Neural cell (in vitro differentiated cells): ENCODE data around the gene DNM1. TPM values are rescaled to one million over a fixed set of nuclear protein-coding genes. Genes with fewer than 3 reads are reported as not detected.

Experiments
- H2AFZ ChIP-seq: fragments of 200-600, 300-800 bp; sonication (generic), shearing (Covaris generic); 2 replicates; pipeline ENCODE4 v1.6.0; 2014; ENCODE audit warnings: low read depth, mild to moderate bottlenecking, antibody characterized with exemption, low read length, moderate library complexity
- H3F3A ChIP-seq: fragments of 200-600 bp; shearing (Covaris generic); 2 replicates; pipeline ENCODE4 v1.6.1; 2016; ENCODE audit warnings: mild to moderate bottlenecking, moderate library complexity, mixed read lengths, antibody characterized with exemption, low read length; ENCODE audit not compliant: insufficient read depth, poor library complexity, severe bottlenecking
- H3K27ac ChIP-seq: fragments of 200-600, 300-800 bp; sonication (generic), shearing (Covaris generic); 2 replicates; pipeline ENCODE4 v1.5.1; 2014; ENCODE audit warnings: mild to moderate bottlenecking, low read length, moderate library complexity
- H3K27me3 ChIP-seq: fragments of 300-800, 200-600 bp; sonication (generic), shearing (Covaris generic); 2 replicates; pipeline ENCODE4 v1.6.0; 2014; ENCODE audit warnings: mild to moderate bottlenecking, low read depth, low read length, moderate library complexity; ENCODE audit not compliant: insufficient read depth
- H3K36me3 ChIP-seq: fragments of 300-800, 200-600 bp; sonication (generic), shearing (Covaris generic); 2 replicates; pipeline ENCODE4 v1.5.1; 2014; ENCODE audit warnings: mild to moderate bottlenecking, antibody characterized with exemption, low read length, moderate library complexity; ENCODE audit not compliant: insufficient read depth
- H3K4me2 ChIP-seq: fragments of 300-800, 200-600 bp; sonication (generic), shearing (Covaris generic); 2 replicates; pipeline ENCODE4 v1.6.0; 2014; ENCODE audit warnings: mild to moderate bottlenecking, low read length
- H3K4me3 ChIP-seq: fragments of 300-800, 200-600 bp; sonication (generic), shearing (Covaris generic); 2 replicates; pipeline ENCODE4 v1.5.1; 2014; ENCODE audit warnings: mild to moderate bottlenecking, low read length, moderate library complexity
- H3K79me2 ChIP-seq: fragments of 200-600 bp; shearing (Covaris generic); replicated peaks from 2 replicates; pipeline ENCODE4 v1.6.0; 2014; ENCODE audit warnings: mild to moderate bottlenecking, low read length, moderate library complexity; ENCODE audit not compliant: insufficient read depth
- H3K9ac ChIP-seq: fragments of 300-800, 200-600 bp; sonication (generic), shearing (Covaris generic); 2 replicates; pipeline ENCODE4 v1.6.1; 2016; ENCODE audit warnings: mild to moderate bottlenecking, low read length, mixed read lengths
- H3K9me2 ChIP-seq: fragments of 200-600 bp; shearing (Covaris generic); 2 replicates; pipeline ENCODE4 v1.6.1; 2016; ENCODE audit warnings: mild to moderate bottlenecking, low read length, mixed read lengths; ENCODE audit not compliant: insufficient read depth
- H3K9me3 ChIP-seq: fragments of 200-600, 300-800 bp; sonication (generic), shearing (Covaris generic); 2 replicates; pipeline ENCODE4 v1.6.1; 2016; ENCODE audit warnings: mild to moderate bottlenecking, mixed run types, low read length, moderate library complexity, mixed read lengths
- H4K20me1 ChIP-seq: fragments of 200-600 bp; shearing (Covaris generic); 2 replicates; pipeline ENCODE4 v1.6.1; 2016; ENCODE audit warnings: mild to moderate bottlenecking, mixed run types; ENCODE audit not compliant: insufficient read depth
- EP300 ChIP-seq: fragments of 450-650 bp; conservative IDR thresholded peaks from 2 replicates; pipeline ENCODE4 v1.6.1; 2014; ENCODE audit warnings: antibody characterized with exemption, mild to moderate bottlenecking, moderate library complexity; ENCODE audit not compliant: poor library complexity, severe bottlenecking
- EZH2 ChIP-seq: fragments of 200-600, 300-800 bp; shearing (Covaris generic), sonication (generic); IDR thresholded peaks from 2 replicates; pipeline ENCODE4 v1.6.1; 2014; ENCODE audit warnings: antibody characterized with exemption, low read length, borderline replicate concordance, mild to moderate bottlenecking; ENCODE audit not compliant: insufficient read depth, poor library complexity, severe bottlenecking
- MXI1 ChIP-seq: fragments of 450-650 bp; conservative IDR thresholded peaks from 2 replicates; pipeline ENCODE4 v1.6.1; 2014; ENCODE audit warnings: antibody characterized with exemption, mild to moderate bottlenecking; ENCODE audit not compliant: poor library complexity, severe bottlenecking
- POLR2AphosphoS5 ChIP-seq: IDR thresholded peaks from 2 replicates; pipeline ENCODE4 v1.6.1; 2012
- RAD21 ChIP-seq: fragments of 450-650 bp; conservative IDR thresholded peaks from 2 replicates; pipeline ENCODE4 v1.6.1; 2014; ENCODE audit warnings: antibody characterized with exemption, mild to moderate bottlenecking, moderate library complexity
- REST ChIP-seq: IDR thresholded peaks from 2 replicates; pipeline ENCODE4 v1.6.1; 2012; ENCODE audit warnings: borderline replicate concordance
- SMC3 ChIP-seq: fragments of 450-650 bp; conservative IDR thresholded peaks from 2 replicates; pipeline ENCODE4 v1.6.1; 2014; ENCODE audit warnings: antibody characterized with exemption, mild to moderate bottlenecking, moderate library complexity; ENCODE audit not compliant: poor library complexity
- TAF1 ChIP-seq: IDR thresholded peaks from 2 replicates; pipeline ENCODE4 v1.6.1; 2012; ENCODE audit warnings: low read depth
- polyA plus RNA-seq: library from polyadenylated mRNA; depleted of rRNA; stranded (reverse); fragments of >200 nt; gene quantifications from 2 replicates; pipeline ENCODE4 v1.2.3, GENCODE V29; 2014
- TF ChIP-seq, protein P1 (sequence below): fragments of 450-650 bp; IDR thresholded peaks from 2 replicates; pipeline ENCODE4 v1.5.1; 2014; ENCODE audit warnings: antibody characterized with exemption, mild to moderate bottlenecking, moderate library complexity; ENCODE audit not compliant: poor library complexity, severe bottlenecking

The DNM1 gene
- polyA plus RNA-seq, 1 donor from 2014 or later = 104 TPM

DNA sequence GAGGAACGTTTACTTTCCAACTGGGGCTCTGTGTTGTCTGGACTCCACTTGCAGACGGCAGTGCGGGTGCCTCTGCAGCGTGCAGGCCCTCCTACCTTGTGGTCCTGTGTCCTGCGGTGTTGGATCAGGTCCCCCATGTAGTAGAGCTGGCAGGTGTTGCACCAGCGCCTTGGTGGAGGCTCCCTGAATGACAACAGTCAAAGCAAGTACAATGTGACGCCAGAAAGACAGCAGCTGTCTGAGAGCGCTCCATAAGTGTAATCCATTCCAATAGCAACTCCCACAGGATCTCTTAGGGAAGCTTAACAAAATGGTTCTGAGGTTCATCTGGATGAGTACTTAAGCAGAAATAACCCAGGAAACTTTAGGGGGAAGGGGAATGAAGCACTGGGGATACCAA is 33.3 kb upstream of the DNM1 start:
- TF ChIP-seq TAF1 (no peak), SMC3 (no peak), MXI1 (no peak), RAD21 (no peak), EZH2 (no peak), REST (no peak), POLR2AphosphoS5 (no peak), EP300 (no peak)
- TF ChIP-seq, protein P1, sequence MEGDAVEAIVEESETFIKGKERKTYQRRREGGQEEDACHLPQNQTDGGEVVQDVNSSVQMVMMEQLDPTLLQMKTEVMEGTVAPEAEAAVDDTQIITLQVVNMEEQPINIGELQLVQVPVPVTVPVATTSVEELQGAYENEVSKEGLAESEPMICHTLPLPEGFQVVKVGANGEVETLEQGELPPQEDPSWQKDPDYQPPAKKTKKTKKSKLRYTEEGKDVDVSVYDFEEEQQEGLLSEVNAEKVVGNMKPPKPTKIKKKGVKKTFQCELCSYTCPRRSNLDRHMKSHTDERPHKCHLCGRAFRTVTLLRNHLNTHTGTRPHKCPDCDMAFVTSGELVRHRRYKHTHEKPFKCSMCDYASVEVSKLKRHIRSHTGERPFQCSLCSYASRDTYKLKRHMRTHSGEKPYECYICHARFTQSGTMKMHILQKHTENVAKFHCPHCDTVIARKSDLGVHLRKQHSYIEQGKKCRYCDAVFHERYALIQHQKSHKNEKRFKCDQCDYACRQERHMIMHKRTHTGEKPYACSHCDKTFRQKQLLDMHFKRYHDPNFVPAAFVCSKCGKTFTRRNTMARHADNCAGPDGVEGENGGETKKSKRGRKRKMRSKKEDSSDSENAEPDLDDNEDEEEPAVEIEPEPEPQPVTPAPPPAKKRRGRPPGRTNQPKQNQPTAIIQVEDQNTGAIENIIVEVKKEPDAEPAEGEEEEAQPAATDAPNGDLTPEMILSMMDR = no peak
- no peak overlapping the region for H3K4me3 ChIP-seq
- H3K27ac ChIP-seq = peak overlapping the region; percentile 16
- no peaks in the 10 kb centered on the region for H3K36me3 ChIP-seq
- H3K9ac ChIP-seq = no peak overlapping the region
- H3K27me3 ChIP-seq = no peaks in the 10 kb centered on the region
- no peaks in the 10 kb centered on the region for H3K79me2 ChIP-seq
- no peak overlapping the region for H3K4me2 ChIP-seq
- H2AFZ ChIP-seq = no peak overlapping the region
- no peaks in the 10 kb centered on the region for H3K9me2 ChIP-seq
- H3F3A ChIP-seq = no peaks in the 10 kb centered on the region
- H3K9me3 ChIP-seq = no peaks in the 10 kb centered on the region
- H4K20me1 ChIP-seq = no peaks in the 10 kb centered on the region

- no peak overlapping the region for H3K4me2 ChIP-seq
- no peak overlapping the region for H2AFZ ChIP-seq
- H3K27ac ChIP-seq = no peak overlapping the region
- H3K36me3 ChIP-seq = peaks cover 6% of the 10 kb centered on the region
- H3K79me2 ChIP-seq = no peaks in the 10 kb centered on the region
- H3K9me2 ChIP-seq = no peaks in the 10 kb centered on the region
- TF ChIP-seq EZH2 (no peak), MXI1 (no peak), TAF1 (no peak), POLR2AphosphoS5 (no peak), EP300 (no peak), REST (no peak), SMC3 (no peak), RAD21 (no peak)
- TF ChIP-seq, protein P1 = no peak
- H3F3A ChIP-seq = no peaks in the 10 kb centered on the region
- H3K4me3 ChIP-seq = no peak overlapping the region
- no peak overlapping the region for H3K9ac ChIP-seq
- H3K9me3 ChIP-seq = peaks cover 3% of the 10 kb centered on the region
- no peaks in the 10 kb centered on the region for H3K27me3 ChIP-seq
- H4K20me1 ChIP-seq = no peaks in the 10 kb centered on the region
Measured at GRCh38 chr9:128174062-128174461, 29.1 kb upstream of the DNM1 start.
